ENCODE results near the gene HLA-G. TPM values are rescaled to one million over a fixed set of nuclear protein-coding genes. Genes with fewer than 3 reads are reported as not detected.

The HLA-G gene
- total RNA-seq, 4 donors from 2014 or later, result not detected

DNA sequence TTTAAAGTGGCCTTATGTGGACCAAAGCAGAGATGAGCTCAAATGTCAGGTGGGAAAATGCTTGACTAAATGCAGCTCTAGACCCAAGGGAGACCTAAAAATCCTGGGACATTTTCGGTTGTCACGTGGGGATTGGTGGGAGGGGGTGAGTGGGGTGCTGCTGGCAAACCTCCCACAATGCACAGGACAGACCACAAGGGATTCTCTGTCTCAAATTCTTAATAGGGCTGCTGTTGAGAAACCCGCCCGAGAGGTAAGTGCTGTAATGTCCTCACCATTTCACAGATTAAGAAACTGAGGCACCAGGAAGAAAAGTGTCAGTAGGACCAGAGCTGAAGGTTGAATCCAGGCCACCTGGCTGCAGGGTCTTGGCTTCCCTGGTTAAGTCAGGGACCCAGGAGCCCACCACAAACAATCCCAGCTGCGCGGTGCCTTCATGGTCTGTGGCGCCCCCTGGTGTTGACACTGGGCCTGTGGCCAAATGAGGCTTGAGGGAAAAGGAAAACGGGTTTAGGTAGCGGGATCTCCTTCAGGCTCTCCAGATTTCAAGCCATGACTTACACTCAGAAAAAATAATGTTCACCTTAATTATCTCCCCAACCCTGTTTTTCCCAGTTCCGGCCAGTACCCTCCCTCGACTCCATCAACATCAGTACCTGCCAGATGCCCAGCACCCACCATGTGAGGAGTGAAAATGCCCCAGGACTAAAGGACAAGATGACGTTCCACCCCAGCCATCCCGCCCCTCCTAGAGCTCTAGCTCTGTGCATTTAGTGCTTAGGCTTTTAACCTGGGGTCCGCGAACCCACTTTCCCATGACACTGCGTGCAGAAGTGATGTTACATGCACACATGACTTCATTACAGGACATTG, 7.2 kb downstream of the HLA-G start:
- TF ChIP-seq, protein P1, sequence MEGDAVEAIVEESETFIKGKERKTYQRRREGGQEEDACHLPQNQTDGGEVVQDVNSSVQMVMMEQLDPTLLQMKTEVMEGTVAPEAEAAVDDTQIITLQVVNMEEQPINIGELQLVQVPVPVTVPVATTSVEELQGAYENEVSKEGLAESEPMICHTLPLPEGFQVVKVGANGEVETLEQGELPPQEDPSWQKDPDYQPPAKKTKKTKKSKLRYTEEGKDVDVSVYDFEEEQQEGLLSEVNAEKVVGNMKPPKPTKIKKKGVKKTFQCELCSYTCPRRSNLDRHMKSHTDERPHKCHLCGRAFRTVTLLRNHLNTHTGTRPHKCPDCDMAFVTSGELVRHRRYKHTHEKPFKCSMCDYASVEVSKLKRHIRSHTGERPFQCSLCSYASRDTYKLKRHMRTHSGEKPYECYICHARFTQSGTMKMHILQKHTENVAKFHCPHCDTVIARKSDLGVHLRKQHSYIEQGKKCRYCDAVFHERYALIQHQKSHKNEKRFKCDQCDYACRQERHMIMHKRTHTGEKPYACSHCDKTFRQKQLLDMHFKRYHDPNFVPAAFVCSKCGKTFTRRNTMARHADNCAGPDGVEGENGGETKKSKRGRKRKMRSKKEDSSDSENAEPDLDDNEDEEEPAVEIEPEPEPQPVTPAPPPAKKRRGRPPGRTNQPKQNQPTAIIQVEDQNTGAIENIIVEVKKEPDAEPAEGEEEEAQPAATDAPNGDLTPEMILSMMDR (IDR thresholded peaks at IDR 0.05), result peak; percentile 53 to 85 (median 76)
- TF ChIP-seq POLR2AphosphoS5 (IDR thresholded peaks at IDR 0.05), result no peak
- Histone ChIP-seq H3K4me3 (no peak overlapping the region), H3K9me3 (no peaks in the 10 kb centered on the region), H3K4me1 (no peaks in the 10 kb centered on the region), H3K27ac (no peak overlapping the region), H3K27me3 (peaks cover 85% of the 10 kb centered on the region), H3K36me3 (no peaks in the 10 kb centered on the region)
- WGBS, 2 donors (ENCODE audit: low coverage in 1 of 2), result 14 to 24% methylated on average over 10 to 11 of the region's 16 CpGs
- peak; percentile 57 for ATAC-seq

DNA sequence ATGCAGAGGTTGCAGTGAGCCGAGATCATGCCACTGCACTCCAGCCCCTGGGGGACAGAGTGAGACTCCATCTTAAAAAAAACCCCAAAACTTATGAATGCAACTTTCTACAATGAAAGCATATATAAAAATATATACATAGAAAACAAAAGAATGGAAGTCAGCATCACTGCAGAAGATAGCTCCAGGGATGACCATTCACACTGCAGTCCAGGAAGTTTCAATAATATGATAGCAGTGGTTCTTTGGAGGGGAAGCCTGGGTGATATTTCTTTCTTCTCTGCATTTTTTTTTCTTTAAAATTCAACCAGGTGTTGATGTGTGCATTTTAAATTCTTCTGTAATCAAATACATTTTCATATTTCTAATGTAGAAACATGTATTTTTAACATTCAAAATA, 12.3 kb downstream of the HLA-G start:
- 50 to 73% methylated on average over 1 of the region's 1 CpG for WGBS, 2 donors (ENCODE audit: low coverage in 1 of 2)
- Histone ChIP-seq H3K27me3 (peaks cover 59% of the 10 kb centered on the region), H3K4me1 (no peaks in the 10 kb centered on the region), H3K4me3 (no peak overlapping the region), H3K36me3 (no peaks in the 10 kb centered on the region), H3K27ac (no peak overlapping the region), H3K9me3 (peaks cover 0 to 21% (median 0%) of the 10 kb centered on the region in 3 donors)
- TF ChIP-seq EP300 (IDR thresholded peaks at IDR 0.05) (no peak), POLR2A (IDR thresholded peaks at IDR 0.05) (no peak), POLR2AphosphoS5 (IDR thresholded peaks at IDR 0.05) (no peak)
- TF ChIP-seq, protein P1 (IDR thresholded peaks at IDR 0.05), result no peak
- no peak for ATAC-seq

DNA sequence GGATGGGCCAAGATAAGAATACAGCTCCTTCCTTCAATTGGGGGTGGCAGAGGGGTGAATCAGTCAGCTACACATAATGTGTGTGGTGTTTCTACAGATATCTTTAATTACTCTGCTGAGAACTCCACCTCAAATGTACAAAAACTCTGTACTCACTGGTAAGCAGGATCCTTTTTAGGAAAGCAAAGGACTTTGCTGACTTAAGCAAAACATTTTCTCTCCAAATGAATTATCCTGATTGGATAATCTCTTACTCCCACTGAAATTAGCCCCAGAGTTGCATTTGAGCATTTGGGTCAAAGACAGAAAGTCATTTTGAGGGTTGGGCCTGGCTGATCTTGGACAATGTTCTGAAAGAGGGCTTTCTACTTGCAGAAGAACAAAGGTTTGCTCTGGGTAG, 13.4 kb downstream of the HLA-G start:
- peaks cover 0 to 21% (median 0%) of the 10 kb centered on the region in 3 donors for H3K9me3 ChIP-seq
- peaks cover 53% of the 10 kb centered on the region for H3K27me3 ChIP-seq
- H3K4me3 ChIP-seq, result no peak overlapping the region
- no peak overlapping the region for H3K27ac ChIP-seq
- no peak for TF ChIP-seq POLR2AphosphoS5 (IDR thresholded peaks at IDR 0.05)
- no peak for TF ChIP-seq EP300 (IDR thresholded peaks at IDR 0.05)
- no peak for TF ChIP-seq POLR2A (IDR thresholded peaks at IDR 0.05)
- TF ChIP-seq, protein P1 (IDR thresholded peaks at IDR 0.05), result no peak
- no peaks in the 10 kb centered on the region for H3K4me1 ChIP-seq
- ATAC-seq, result no peak
- H3K36me3 ChIP-seq, result no peaks in the 10 kb centered on the region

DNA sequence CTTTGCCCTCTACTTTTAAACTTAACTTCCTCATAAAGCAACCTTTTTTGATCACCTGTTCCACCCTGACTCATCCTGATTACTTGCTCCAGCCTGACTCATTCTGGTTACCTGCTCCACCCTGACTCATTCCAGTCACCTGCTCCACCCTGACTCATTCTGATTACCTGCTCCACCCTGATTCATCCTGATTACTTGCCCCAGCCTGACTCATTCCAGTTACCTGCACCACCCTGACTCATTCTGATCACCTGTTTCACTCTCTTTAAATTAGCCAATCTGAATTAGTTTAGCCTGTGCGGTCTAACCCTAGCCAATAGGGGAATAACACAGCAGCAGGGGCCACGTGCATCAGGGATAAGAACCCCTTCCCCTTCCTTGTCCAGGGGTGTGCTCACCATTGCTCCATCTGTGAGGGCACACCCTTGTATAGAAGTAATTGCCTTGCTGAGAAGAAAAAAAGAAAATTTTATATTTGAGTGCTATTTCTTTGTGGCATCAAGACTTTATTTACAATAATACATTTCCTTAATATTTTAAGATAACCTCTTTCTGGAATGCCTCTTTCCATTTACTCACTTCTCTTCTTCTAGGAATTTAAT, 17.9 kb downstream of the HLA-G start:
- 29 to 79% methylated on average over 1 to 2 of the region's 2 CpGs for WGBS, 2 donors (ENCODE audit: low coverage in 1 of 2)
- TF ChIP-seq, protein P1 (IDR thresholded peaks at IDR 0.05), result no peak
- TF ChIP-seq POLR2A (IDR thresholded peaks at IDR 0.05) (no peak), POLR2AphosphoS5 (IDR thresholded peaks at IDR 0.05) (no peak), EP300 (IDR thresholded peaks at IDR 0.05) (no peak)
- ATAC-seq, result no peak

More for the DNA sequence above, 17.9 kb downstream of the HLA-G start:
- H3K36me3 ChIP-seq, result no peaks in the 10 kb centered on the region
- no peak overlapping the region for H3K27ac ChIP-seq
- peaks cover 0 to 6% (median 4%) of the 10 kb centered on the region in 3 donors for H3K4me1 ChIP-seq
- H3K27me3 ChIP-seq, result peaks cover 50% of the 10 kb centered on the region
- H3K4me3 ChIP-seq, result no peak overlapping the region
- H3K9me3 ChIP-seq, result peaks cover 0 to 21% (median 0%) of the 10 kb centered on the region in 3 donors
